BLaER1 treated with 17β-estradiol and CSF1 and Interleukin-3, amounts not matched to agents 10 nM and 100 nM (cell line): ENCODE results near the gene TBX2.

Source experiments
- H3K27ac ChIP-seq, 11 experiments: shearing (Covaris generic); formaldehyde crosslinking; 2 replicates each; pipeline ENCODE4 v1.8.1; 2022
- H3K27me3 ChIP-seq, 11 experiments: shearing (Covaris generic); formaldehyde crosslinking; 2 replicates each; pipeline ENCODE4 v1.8.1; 2022
- H3K36me3 ChIP-seq, 11 experiments: shearing (Covaris generic); formaldehyde crosslinking; 2 replicates each; pipeline ENCODE4 v1.8.1; 2022
- H3K4me1 ChIP-seq, 10 experiments: shearing (Covaris generic); formaldehyde crosslinking; 2 replicates each; pipeline ENCODE4 v1.8.1; 2022
- H3K4me2 ChIP-seq, 11 experiments: shearing (Covaris generic); formaldehyde crosslinking; 2 replicates each; pipeline ENCODE4 v1.8.1; 2022
- H3K4me3 ChIP-seq, 10 experiments: shearing (Covaris generic); formaldehyde crosslinking; 2 replicates each; pipeline ENCODE4 v1.8.1; 2022
- H3K9ac ChIP-seq, 11 experiments: shearing (Covaris generic); formaldehyde crosslinking; 2 replicates each; pipeline ENCODE4 v1.8.1; 2022
- H3K9me3 ChIP-seq, 11 experiments: shearing (Covaris generic); formaldehyde crosslinking; replicated peaks in 1 of 11; 2 replicates each; pipeline ENCODE4 v1.8.1; 2022
- H4K20me1 ChIP-seq, 11 experiments: shearing (Covaris generic); formaldehyde crosslinking; 2 replicates each; pipeline ENCODE4 v1.8.1; 2022
- Cebpa-rat ChIP-seq, 11 experiments: shearing (Covaris generic); IDR thresholded peaks; 2 replicates each; pipeline ENCODE4 v1.8.1; 2022

The TBX2 gene

DNA sequence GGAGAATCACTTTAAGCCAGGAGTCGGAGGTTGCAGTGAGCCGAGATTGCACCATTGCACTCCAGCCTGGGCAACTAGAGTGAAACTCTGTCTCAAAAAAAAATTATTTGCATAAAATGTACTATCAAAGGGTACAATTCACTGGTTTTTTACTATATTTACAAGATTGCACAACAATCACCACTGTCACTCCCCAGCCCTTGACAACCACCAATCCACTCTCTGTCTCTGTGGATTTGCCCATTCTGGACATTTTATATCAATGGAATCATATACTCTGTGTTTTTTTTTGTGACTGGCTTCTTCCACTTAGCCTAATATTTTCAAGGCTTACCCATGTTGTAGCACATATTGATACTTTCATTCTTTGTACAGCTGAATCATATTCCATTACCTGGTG, 18.8 kb downstream of the TBX2 start:
- TF ChIP-seq Cebpa-rat (IDR thresholded peaks at IDR 0.05), result peak in 1 of 11 experiments; percentile 47; a peak in 1 of 22 replicates
- Histone ChIP-seq H3K9me3 (0 out of 22 replicates have a peak, but pooled peaks cover 0 to 5% (median 0%) of the 10 kb centered on the region in 11 experiments), H3K4me1 (peaks cover 0 to 19% (median 13%) of the 10 kb centered on the region in 10 experiments; a peak in 16 of 20 replicates), H3K27me3 (peaks cover 2 to 18% (median 6%) of the 10 kb centered on the region in 11 experiments), H3K27ac (no peak overlapping the region), H4K20me1 (peaks cover 0 to 16% (median 0%) of the 10 kb centered on the region in 11 experiments; a peak in 3 of 22 replicates), H3K36me3 (no peaks in the 10 kb centered on the region), H3K9ac (no peak overlapping the region), H3K4me3 (no peak overlapping the region), H3K4me2 (no peak overlapping the region)

DNA sequence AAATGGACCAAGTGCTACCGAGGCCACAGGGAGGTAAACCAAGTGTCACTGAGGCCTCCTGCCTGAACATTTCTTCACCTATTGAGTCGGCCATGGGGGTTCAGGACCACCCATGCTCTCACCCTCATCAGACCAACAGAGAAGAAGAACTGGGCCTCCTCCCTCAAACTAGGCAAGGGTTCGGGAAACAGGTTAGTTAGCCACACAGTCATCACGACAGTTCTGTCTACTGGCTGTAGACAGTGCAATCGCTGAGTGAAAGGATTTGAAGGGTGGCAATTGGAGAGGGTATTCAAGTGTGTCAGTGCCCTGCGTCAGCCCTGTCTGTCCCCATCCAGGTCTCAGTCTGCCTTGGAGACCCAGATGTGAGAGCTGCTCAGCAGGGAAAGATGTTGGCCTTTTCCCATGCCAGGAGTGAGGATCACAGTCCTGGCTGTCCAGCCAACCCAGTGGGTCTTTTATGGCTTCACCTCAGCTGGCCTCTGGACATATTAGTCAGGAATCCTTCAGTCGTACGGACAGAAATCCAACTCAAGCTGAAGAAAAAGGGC, 19.9 kb downstream of the TBX2 start:
- Histone ChIP-seq H3K4me1 (peaks cover 0 to 19% (median 13%) of the 10 kb centered on the region in 10 experiments; a peak in 16 of 20 replicates), H3K4me2 (no peak overlapping the region), H3K27ac (no peak overlapping the region), H3K9ac (no peak overlapping the region), H3K4me3 (no peak overlapping the region), H3K9me3 (no peaks in the 10 kb centered on the region), H4K20me1 (peaks cover 0 to 16% (median 0%) of the 10 kb centered on the region in 11 experiments; a peak in 3 of 22 replicates), H3K36me3 (no peaks in the 10 kb centered on the region), H3K27me3 (peaks cover 0 to 8% (median 0%) of the 10 kb centered on the region in 11 experiments; a peak in 4 of 22 replicates)
- no peak for TF ChIP-seq Cebpa-rat (IDR thresholded peaks at IDR 0.05)

DNA sequence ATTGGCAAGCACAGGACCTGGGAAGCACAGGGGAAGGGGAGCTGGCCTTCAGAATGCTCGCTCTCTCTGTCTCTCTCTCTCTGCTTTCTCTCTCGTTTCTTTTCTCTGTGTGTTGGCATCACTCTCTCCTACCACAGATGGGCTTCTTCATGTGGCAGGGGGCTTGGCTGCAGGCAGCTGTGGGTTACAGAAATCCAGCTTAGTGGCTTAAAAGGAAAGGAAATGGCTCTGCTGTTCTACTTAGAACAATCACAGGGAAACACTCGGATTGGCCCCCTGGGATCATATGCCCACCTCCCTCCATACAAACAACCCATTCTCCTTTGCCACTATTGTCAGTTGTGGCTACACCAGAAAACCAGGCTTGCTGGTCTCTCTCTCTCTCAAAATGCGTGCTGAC, 20.4 kb downstream of the TBX2 start:
- peaks cover 0 to 3% (median 0%) of the 10 kb centered on the region in 11 experiments; a peak in 1 of 22 replicates for H3K27me3 ChIP-seq
- TF ChIP-seq Cebpa-rat (IDR thresholded peaks at IDR 0.05), result no peak
- no peak overlapping the region for H3K4me3 ChIP-seq
- peaks cover 0 to 19% (median 13%) of the 10 kb centered on the region in 10 experiments; a peak in 16 of 20 replicates for H3K4me1 ChIP-seq
- peaks cover 0 to 16% (median 0%) of the 10 kb centered on the region in 11 experiments; a peak in 3 of 22 replicates for H4K20me1 ChIP-seq
- no peak overlapping the region for H3K9ac ChIP-seq
- no peaks in the 10 kb centered on the region for H3K36me3 ChIP-seq
- no peak overlapping the region for H3K4me2 ChIP-seq
- H3K9me3 ChIP-seq, result no peaks in the 10 kb centered on the region
- H3K27ac ChIP-seq, result no peak overlapping the region

DNA sequence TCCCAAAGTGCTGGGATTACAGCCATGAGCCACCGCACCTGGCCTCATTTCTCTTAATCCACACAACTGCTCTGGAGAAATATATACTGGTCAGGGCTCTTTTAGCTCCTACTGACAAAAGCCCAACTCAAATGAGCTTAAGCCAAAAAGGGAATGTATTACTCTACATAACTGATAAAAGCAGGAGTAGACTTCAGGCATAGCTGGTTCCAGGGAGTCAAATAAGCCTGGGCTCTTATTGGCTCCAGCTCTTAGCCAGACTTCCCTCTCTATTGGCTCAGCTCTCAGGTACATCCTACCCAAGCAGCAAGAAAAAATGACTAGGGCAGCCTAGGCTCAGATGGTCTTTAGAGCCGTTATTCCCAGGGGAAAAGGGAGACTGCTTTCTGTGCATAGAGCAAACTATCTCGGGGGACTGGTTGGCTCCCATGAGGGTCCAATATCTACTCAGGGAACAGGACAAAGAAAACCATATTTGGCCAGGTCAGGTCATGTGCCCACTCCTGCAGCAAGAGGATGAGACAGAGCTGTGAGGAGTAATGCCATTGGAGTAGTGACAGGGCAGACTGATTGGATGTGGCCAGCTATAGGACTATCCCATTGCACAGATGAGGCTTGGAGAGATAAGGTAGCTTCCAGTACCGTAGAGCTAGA, 21.2 kb downstream of the TBX2 start:
- H3K4me1 ChIP-seq, result peaks cover 0 to 14% (median 10%) of the 10 kb centered on the region in 10 experiments; a peak in 16 of 20 replicates
- H3K9ac ChIP-seq, result no peak overlapping the region
- H3K36me3 ChIP-seq, result no peaks in the 10 kb centered on the region
- no peaks in the 10 kb centered on the region for H3K27me3 ChIP-seq
- no peak for TF ChIP-seq Cebpa-rat (IDR thresholded peaks at IDR 0.05)
- H3K27ac ChIP-seq, result no peak overlapping the region
- no peaks in the 10 kb centered on the region for H3K9me3 ChIP-seq
- H4K20me1 ChIP-seq, result peaks cover 0 to 9% (median 0%) of the 10 kb centered on the region in 11 experiments; a peak in 3 of 22 replicates
- no peak overlapping the region for H3K4me3 ChIP-seq
- H3K4me2 ChIP-seq, result no peak overlapping the region

DNA sequence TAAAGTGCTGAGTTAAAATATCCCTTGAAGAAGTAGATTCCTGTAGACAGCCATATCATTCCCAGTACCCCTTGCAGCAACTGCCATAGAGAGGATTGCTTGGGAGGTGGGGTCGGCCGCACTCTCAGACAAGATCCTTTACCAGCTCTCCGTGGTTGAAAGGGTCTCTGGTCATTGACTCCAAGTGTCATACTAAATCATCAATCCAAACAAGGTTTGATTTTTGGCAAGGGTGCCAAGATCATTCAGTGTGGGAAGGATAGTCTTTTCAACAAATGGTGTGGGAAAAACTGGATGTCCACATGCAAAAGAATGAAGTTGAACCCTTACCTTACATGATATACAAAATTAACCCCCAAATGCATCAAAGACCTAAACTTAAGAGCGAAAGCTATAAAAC, 21.8 kb downstream of the TBX2 start:
- Histone ChIP-seq H3K27me3 (no peaks in the 10 kb centered on the region), H3K4me2 (no peak overlapping the region), H3K9me3 (no peaks in the 10 kb centered on the region), H4K20me1 (peaks cover 0 to 4% (median 0%) of the 10 kb centered on the region in 11 experiments; a peak in 3 of 22 replicates), H3K4me3 (no peak overlapping the region), H3K27ac (no peak overlapping the region), H3K9ac (no peak overlapping the region), H3K36me3 (no peaks in the 10 kb centered on the region), H3K4me1 (peaks cover 0 to 8% (median 4%) of the 10 kb centered on the region in 10 experiments; a peak in 16 of 20 replicates)
- no peak for TF ChIP-seq Cebpa-rat (IDR thresholded peaks at IDR 0.05)

DNA sequence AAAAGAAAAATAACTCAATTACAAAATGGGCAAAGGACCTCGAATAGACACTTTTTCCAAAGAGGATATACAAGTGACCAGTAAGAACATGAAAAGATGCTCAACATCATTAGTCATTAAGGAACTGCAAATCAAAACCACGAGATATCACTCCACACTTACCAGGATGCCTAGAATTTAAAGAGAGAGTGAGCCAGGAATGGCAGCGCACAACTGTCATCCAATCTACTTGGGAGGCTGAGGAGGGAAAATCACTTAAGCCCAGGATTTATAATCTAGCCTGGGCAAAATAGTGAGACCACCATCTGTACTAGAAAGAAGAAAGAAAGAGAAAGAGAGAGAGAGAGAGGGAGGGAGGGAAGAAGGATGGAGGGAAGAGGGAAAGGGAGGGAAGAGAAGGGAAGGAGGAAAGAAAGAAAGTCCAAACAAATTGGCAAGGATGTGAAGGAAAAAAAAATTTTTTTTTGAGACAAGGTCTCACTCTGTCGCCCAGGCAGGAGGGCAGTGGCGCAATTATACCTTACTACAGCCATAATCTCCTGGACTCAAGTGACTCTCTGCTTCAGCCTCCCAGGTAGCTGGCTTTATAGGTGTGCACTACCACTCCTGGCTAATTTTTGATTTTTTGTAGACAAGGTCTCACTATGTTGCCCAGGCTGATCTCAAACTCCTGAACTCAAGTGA, 22.6 kb downstream of the TBX2 start:
- no peak overlapping the region for H3K4me3 ChIP-seq
- no peaks in the 10 kb centered on the region for H3K36me3 ChIP-seq
- no peaks in the 10 kb centered on the region for H3K9me3 ChIP-seq
- H3K4me1 ChIP-seq, result peaks cover 0 to under 1% (median 0%) of the 10 kb centered on the region in 10 experiments; a peak in 1 of 20 replicates
- no peak overlapping the region for H3K4me2 ChIP-seq
- no peak for TF ChIP-seq Cebpa-rat (IDR thresholded peaks at IDR 0.05)
- no peaks in the 10 kb centered on the region; a peak in 1 of 22 replicates for H4K20me1 ChIP-seq
- no peak overlapping the region for H3K9ac ChIP-seq
- H3K27ac ChIP-seq, result no peak overlapping the region
- H3K27me3 ChIP-seq, result no peaks in the 10 kb centered on the region

DNA sequence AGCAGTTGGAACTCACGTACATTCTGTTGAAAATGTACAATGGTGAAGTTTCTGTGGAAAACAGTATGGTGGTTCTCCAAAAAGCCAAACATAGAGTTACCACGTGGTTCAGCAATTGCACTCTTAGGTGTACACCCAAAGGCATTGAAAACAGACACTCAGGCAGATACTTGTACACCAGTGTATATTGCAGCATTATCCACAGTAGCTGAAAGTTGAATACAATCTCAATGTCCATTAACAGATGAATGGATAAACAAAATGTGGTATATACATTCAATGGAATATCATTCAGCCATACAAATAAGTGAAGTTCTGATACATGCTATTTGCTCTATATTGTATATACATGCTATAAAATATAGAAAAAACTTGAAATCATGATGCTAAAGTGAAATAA, 23.2 kb downstream of the TBX2 start:
- no peaks in the 10 kb centered on the region for H3K36me3 ChIP-seq
- no peaks in the 10 kb centered on the region for H3K27me3 ChIP-seq
- no peaks in the 10 kb centered on the region; a peak in 1 of 20 replicates for H3K4me1 ChIP-seq
- no peak overlapping the region for H3K9ac ChIP-seq
- peaks cover 0 to 6% (median 0%) of the 10 kb centered on the region in 11 experiments; a peak in 1 of 22 replicates for H3K9me3 ChIP-seq
- no peak overlapping the region for H3K27ac ChIP-seq
- H4K20me1 ChIP-seq, result no peaks in the 10 kb centered on the region; a peak in 1 of 22 replicates
- no peak overlapping the region for H3K4me3 ChIP-seq
- TF ChIP-seq Cebpa-rat (IDR thresholded peaks at IDR 0.05), result no peak
- no peak overlapping the region for H3K4me2 ChIP-seq

DNA sequence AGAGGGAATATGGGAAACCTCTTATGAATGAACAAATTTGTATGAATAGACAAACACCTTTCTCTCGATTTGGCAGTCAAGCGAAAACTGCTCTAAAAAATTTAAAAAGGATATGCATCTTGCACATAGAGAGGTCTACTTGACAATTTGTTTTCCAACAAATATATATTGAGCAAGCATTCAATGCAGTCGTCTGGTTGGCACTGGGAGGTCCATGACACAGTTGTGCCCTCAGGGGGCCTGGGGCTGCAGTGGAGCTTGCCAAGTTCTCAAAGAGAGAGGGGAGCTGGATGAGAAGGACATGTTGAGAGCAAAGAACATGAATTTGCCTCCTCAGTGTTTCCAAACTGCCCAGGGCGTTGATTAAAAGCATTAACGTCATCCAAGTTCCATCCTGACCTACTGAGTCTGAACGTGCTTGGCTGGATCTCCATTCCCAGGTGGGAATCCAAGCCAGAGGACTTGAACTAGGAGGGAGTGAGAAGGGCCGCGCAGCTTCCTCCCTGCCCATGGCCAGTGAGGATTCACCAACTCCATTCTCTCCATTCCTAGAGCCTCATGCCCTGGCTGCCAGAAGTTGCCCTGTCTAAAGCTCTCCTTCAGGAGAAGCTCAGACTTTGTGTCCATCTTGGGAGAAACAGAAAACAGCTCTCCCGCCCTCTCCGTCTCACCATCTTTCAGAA, 24.5 kb downstream of the TBX2 start:
- H3K4me1 ChIP-seq, result no peaks in the 10 kb centered on the region
- H3K9ac ChIP-seq, result no peak overlapping the region
- H3K27me3 ChIP-seq, result no peaks in the 10 kb centered on the region
- H3K4me3 ChIP-seq, result no peak overlapping the region
- H3K27ac ChIP-seq, result no peak overlapping the region
- no peak for TF ChIP-seq Cebpa-rat (IDR thresholded peaks at IDR 0.05)
- no peaks in the 10 kb centered on the region for H3K36me3 ChIP-seq
- peaks cover 0 to 10% (median 0%) of the 10 kb centered on the region in 11 experiments; a peak in 1 of 22 replicates for H3K9me3 ChIP-seq
- no peak overlapping the region for H3K4me2 ChIP-seq
- H4K20me1 ChIP-seq, result no peaks in the 10 kb centered on the region; a peak in 1 of 22 replicates
